ENCODE measurements around the gene DHFR2. TPM values are rescaled to one million over a fixed set of nuclear protein-coding genes. Genes with fewer than 3 reads are reported as not detected.

DHFR2 gene
- total and polyA plus RNA-seq, 9 of the 15 experiments (the other 6 are each of a cell fraction or from before 2014, with no cell fraction given): 0.64 to 1.7 (median 1.4) TPM

GRCh38 chr3:94062513-94063404, at the start of gene DHFR2, which contains the start of gene NSUN3 (continued):
- TF ChIP-seq ARID3A (IDR thresholded peaks at IDR 0.05; ENCODE audit: borderline replicate concordance, low read depth, low read length) (0 out of 2 replicates have a peak, but pooled peaks have one; percentile 10), E4F1 (CRISPR knock-in tag; IDR thresholded peaks at IDR 0.05; ENCODE audit: borderline replicate concordance) (no peak), KAT7 (CRISPR knock-in tag; IDR thresholded peaks at IDR 0.05; ENCODE audit: borderline replicate concordance) (no peak), PTTG1 (tag; IDR thresholded peaks at IDR 0.05; ENCODE audit: low read depth) (no peak), PCBP1 (IDR thresholded peaks at IDR 0.05; ENCODE audit: low read depth, low read length, poor library complexity, severe bottlenecking) (no peak), CBX1 (IDR thresholded peaks at IDR 0.05; ENCODE audit: low read depth) (no peak), TAF15 (IDR thresholded peaks at IDR 0.05; ENCODE audit: low read depth, low read length) (no peak), SRSF9 (IDR thresholded peaks at IDR 0.05; ENCODE audit: borderline replicate concordance, low read depth, low read length) (no peak), ETS2 (tag; IDR thresholded peaks at IDR 0.05; ENCODE audit: borderline replicate concordance, poor library complexity, severe bottlenecking) (no peak), SREBF1 (IDR thresholded peaks at IDR 0.05; ENCODE audit: borderline replicate concordance, low read depth, low read length) (no peak), ZNF274 (IDR thresholded peaks at IDR 0.05; ENCODE audit: borderline replicate concordance, low read depth, low read length) (no peak), PRPF4 (IDR thresholded peaks at IDR 0.05; ENCODE audit: insufficient read depth, low read depth, low read length, poor library complexity, severe bottlenecking) (no peak), ARID2 (IDR thresholded peaks at IDR 0.05) (no peak), PATZ1 (CRISPR knock-in tag; IDR thresholded peaks at IDR 0.05; ENCODE audit: borderline replicate concordance) (no peak), ZBTB43 (CRISPR knock-in tag; IDR thresholded peaks at IDR 0.05) (no peak), BDP1 (IDR thresholded peaks at IDR 0.05; ENCODE audit: insufficient read depth, insufficient read length) (no peak), PPARD (CRISPR knock-in tag; IDR thresholded peaks at IDR 0.05) (no peak), ZSCAN32 (CRISPR knock-in tag; IDR thresholded peaks at IDR 0.05) (no peak)

Data from K562 (cell line).